CD14-positive monocyte (primary cell): ENCODE measurements around the gene EVA1B. TPM values are rescaled to one million over a fixed set of nuclear protein-coding genes. Genes with fewer than 3 reads are reported as not detected.

Source experiments
- DNase-seq, 3 donors: peaks; one replicate each; pipeline ENCODE4 v3.0.0-alpha.2; 2011 to 2022
- H2AFZ ChIP-seq: 2 replicates; pipeline ENCODE4 v1.6.0; 2012; ENCODE audit warnings: mild to moderate bottlenecking, low read depth, low read length, inconsistent platforms; ENCODE audit not compliant: insufficient read depth, poor library complexity, severe bottlenecking
- H3K27ac ChIP-seq, 2 donors: 1 replicate in 1 of 2; 2 replicates in 1 of 2; pipeline ENCODE4 v1.5.1; 2012 to 2013; ENCODE audit warnings: low read length in 2 of 2, control low read depth in 1 of 2, inconsistent platforms in 1 of 2, low read depth in 1 of 2, mild to moderate bottlenecking in 1 of 2
- H3K27me3 ChIP-seq, 2 donors: one replicate each; pipeline versions ENCODE4 v1.6.0 to v1.6.1; 2011 to 2013; ENCODE audit warnings: low read length in 2 of 2; ENCODE audit not compliant: control insufficient read depth in 2 of 2, insufficient read depth in 2 of 2
- H3K36me3 ChIP-seq, 2 donors: replicated peaks in 1 of 2; 1 replicate in 1 of 2; 2 replicates in 1 of 2; pipeline versions ENCODE4 v1.5.1 to v1.6.1; 2012 to 2013; ENCODE audit warnings: low read length in 2 of 2, control low read depth in 1 of 2, inconsistent platforms in 1 of 2, mild to moderate bottlenecking in 1 of 2; ENCODE audit not compliant: insufficient read depth in 2 of 2, control insufficient read depth in 1 of 2
- H3K4me1 ChIP-seq, 2 donors: 1 replicate in 1 of 2; 2 replicates in 1 of 2; pipeline versions ENCODE4 v1.5.1 to v1.6.1; 2012 to 2013; ENCODE audit warnings: low read length in 2 of 2, control low read depth in 1 of 2, inconsistent platforms in 1 of 2, mild to moderate bottlenecking in 1 of 2, moderate library complexity in 1 of 2; ENCODE audit not compliant: insufficient read depth in 2 of 2, control insufficient read depth in 1 of 2
- H3K4me2 ChIP-seq: replicated peaks from 2 replicates; pipeline ENCODE3; 2012; ENCODE audit warnings: low read length, moderate library complexity, mild to moderate bottlenecking; ENCODE audit not compliant: poor library complexity, severe bottlenecking; ENCODE audit errors: extremely low read depth
- H3K4me3 ChIP-seq, 3 experiments: fragments of 200-600 bp in 1 of 3; sonication (generic) in 1 of 3; replicated peaks in 1 of 3; 1 replicate in 2 of 3; 2 replicates in 1 of 3; pipeline ENCODE4 v1.5.1; 2011 to 2013; ENCODE audit warnings: low read length in 3 of 3, mild to moderate bottlenecking in 3 of 3, control low read depth in 2 of 3, low read depth in 2 of 3, inconsistent platforms in 1 of 3, moderate library complexity in 1 of 3
- H3K79me2 ChIP-seq: 2 replicates; pipeline ENCODE4 v1.6.0; 2012; ENCODE audit warnings: mild to moderate bottlenecking, control low read depth, inconsistent platforms, low read length, moderate library complexity; ENCODE audit not compliant: insufficient read depth
- H3K9ac ChIP-seq: 2 replicates; pipeline ENCODE4 v1.6.0; 2017; ENCODE audit warnings: low read length, mild to moderate bottlenecking; ENCODE audit not compliant: insufficient read depth, poor library complexity, severe bottlenecking
- H3K9me3 ChIP-seq, 2 donors: replicated peaks in 1 of 2; 1 replicate in 1 of 2; 2 replicates in 1 of 2; pipeline versions ENCODE4 v1.5.1 to v1.6.1; 2012 to 2013; ENCODE audit warnings: low read length in 2 of 2, control low read depth in 1 of 2; ENCODE audit not compliant: control insufficient read depth in 1 of 2, insufficient read depth in 1 of 2
- H4K20me1 ChIP-seq: 2 replicates; pipeline ENCODE4 v1.6.0; 2012; ENCODE audit warnings: mild to moderate bottlenecking, low read length, control low read depth, moderate library complexity; ENCODE audit not compliant: insufficient read depth
- H3K27ac Mint-ChIP-seq, 7 donors: one replicate each; pipeline ENCODE4 v1.8.0; 2020; ENCODE audit warnings: mild to moderate bottlenecking in 7 of 7, mixed read lengths in 7 of 7, moderate library complexity in 6 of 7, inconsistent platforms in 2 of 7
- H3K27me3 Mint-ChIP-seq, 3 donors: one replicate each; pipeline ENCODE4 v1.8.0; 2021 to 2022; ENCODE audit warnings: low read depth in 3 of 3, mild to moderate bottlenecking in 3 of 3, mixed read lengths in 3 of 3, moderate library complexity in 3 of 3, inconsistent platforms in 1 of 3
- H3K36me3 Mint-ChIP-seq, 2 donors: one replicate each; pipeline ENCODE4 v1.8.0; 2020; ENCODE audit warnings: mixed read lengths in 2 of 2, inconsistent platforms in 1 of 2, mild to moderate bottlenecking in 1 of 2
- H3K4me1 Mint-ChIP-seq: one replicate; pipeline ENCODE4 v1.8.0; 2020; ENCODE audit warnings: mild to moderate bottlenecking, mixed read lengths
- H3K4me3 Mint-ChIP-seq, 2 donors: one replicate each; pipeline ENCODE4 v1.8.0; 2020; ENCODE audit warnings: mild to moderate bottlenecking in 2 of 2, mixed read lengths in 2 of 2, moderate library complexity in 1 of 2
- H3K9me3 Mint-ChIP-seq, 7 donors: one replicate each; pipeline ENCODE4 v1.8.0; 2020 to 2022; ENCODE audit warnings: mixed read lengths in 7 of 7, mild to moderate bottlenecking in 6 of 7, moderate library complexity in 6 of 7, inconsistent platforms in 2 of 7
- CTCF ChIP-seq: fragments of 200-600 bp; IDR thresholded peaks from one replicate; pipeline ENCODE4 v1.8.0; 2022; ENCODE audit warnings: antibody characterized with exemption, mild to moderate bottlenecking
- WGBS: methylation state at CpG from one replicate; pipeline ENCODE4 v1.1.5; 2013; ENCODE audit warnings: missing lambda C conversion rate; ENCODE audit not compliant: insufficient coverage; 5-methylcytosine and 5-hydroxymethylcytosine counted together
- intact Hi-C, 2 donors: fragments of 100-400 bp; cut with micrococcal nuclease; formaldehyde crosslinking; loops; one replicate each; pipeline versions ENCODE4 v1.15.0 to v1.15.1; 2023
- polyA plus RNA-seq, 3 donors: library from polyadenylated mRNA; depleted of rRNA in 1 of 3; unstranded in 2 of 3; stranded (reverse) in 1 of 3; fragments of 300-500 nt in 2 of 3; fragments of >200 nt in 1 of 3; fragmentation: Illumina TruSeq in 2 of 3; gene quantifications; 1 replicate in 2 of 3; 2 replicates in 1 of 3; pipeline ENCODE4 v1.2.3, GENCODE V29; 2012 to 2021

EVA1B gene
- polyA plus RNA-seq, 3 donors: 13.7 to 19.1 (median 16.6) TPM

DNA sequence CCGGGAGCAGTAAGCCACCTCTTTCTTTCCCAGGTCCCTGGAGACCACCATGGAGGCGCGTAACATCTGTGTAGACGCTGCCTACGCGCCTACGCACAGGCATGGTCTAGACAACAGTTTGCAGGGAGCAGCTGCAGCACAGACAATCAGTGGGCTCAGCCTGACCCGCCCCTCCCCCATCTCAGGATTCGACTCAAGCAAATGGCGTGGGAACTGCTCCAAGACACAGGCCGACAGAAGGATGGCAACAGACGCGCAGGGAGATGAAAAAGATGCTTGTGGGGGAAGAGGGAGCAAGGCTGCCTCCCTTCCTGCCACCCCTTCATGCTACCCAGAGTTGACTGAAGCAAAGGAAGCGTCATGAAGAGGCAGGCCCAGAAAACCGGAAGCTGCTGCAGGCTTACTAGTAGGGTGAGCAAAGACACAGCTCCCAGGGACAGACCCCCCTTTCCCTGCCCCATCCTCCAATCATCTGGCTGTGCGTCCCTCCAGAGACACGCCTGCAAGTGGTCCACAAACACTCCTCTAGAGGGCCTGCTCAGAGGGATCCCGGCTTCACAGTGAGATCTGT is 42.7 kb upstream of the EVA1B start:
- Histone ChIP-seq H3K79me2 (peaks cover 59% of the 10 kb centered on the region), H3K4me3 (peak overlapping the region in 1 of 3 experiments; percentile 51), H3K9me3 (no peaks in the 10 kb centered on the region), H3K4me1 (peaks cover 50 to 54% of the 10 kb centered on the region in 2 donors), H3K9ac (no peak overlapping the region), H3K27ac (peak overlapping the region; percentile 62 to 86), H3K27me3 (no peaks in the 10 kb centered on the region), H3K36me3 (peaks cover 15 to 40% of the 10 kb centered on the region in 2 donors), H4K20me1 (peaks cover 53% of the 10 kb centered on the region), H2AFZ (no peak overlapping the region), H3K4me2 (peak overlapping the region; percentile 41)
- intact Hi-C loops: no loop called here
- Mint-ChIP-seq H3K27me3 (no peaks in the 10 kb centered on the region), H3K4me1 (peaks cover 50% of the 10 kb centered on the region), H3K36me3 (peaks cover 43 to 50% of the 10 kb centered on the region in 2 donors), H3K9me3 (peaks cover 0 to 1% (median 0%) of the 10 kb centered on the region in 7 donors), H3K27ac (peak overlapping the region; percentile 91 to 96 (median 93)), H3K4me3 (peak overlapping the region; percentile 27 to 64)
- 60% methylated on average over 12 of the region's 18 CpGs for WGBS
- no peak for TF ChIP-seq CTCF
- peak; percentile 78 to 83 (median 79) for DNase-seq

- Mint-ChIP-seq H3K4me3 (no peak overlapping the region), H3K27me3 (no peaks in the 10 kb centered on the region), H3K36me3 (peaks cover 48 to 58% of the 10 kb centered on the region in 2 donors), H3K27ac (peak overlapping the region; percentile 91 to 96 (median 93)), H3K9me3 (peaks cover 0 to 1% (median 0%) of the 10 kb centered on the region in 7 donors), H3K4me1 (peaks cover 44% of the 10 kb centered on the region)
- intact Hi-C loops: no loop called here
- Histone ChIP-seq H3K27ac (peak overlapping the region; percentile 62 to 86), H3K79me2 (peaks cover 53% of the 10 kb centered on the region), H3K9me3 (no peaks in the 10 kb centered on the region), H3K4me3 (no peak overlapping the region), H3K9ac (no peak overlapping the region), H2AFZ (no peak overlapping the region), H3K27me3 (no peaks in the 10 kb centered on the region), H3K36me3 (peaks cover 20 to 46% of the 10 kb centered on the region in 2 donors), H4K20me1 (peaks cover 60% of the 10 kb centered on the region), H3K4me2 (peak overlapping the region; percentile 41), H3K4me1 (peaks cover 42 to 46% of the 10 kb centered on the region in 2 donors)
- 0% methylated on average over 1 of the region's 1 CpG for WGBS
- TF ChIP-seq CTCF: no peak
- peak; percentile 21 to 56 (median 43) for DNase-seq
These were observed 41.9 kb upstream of the EVA1B start for GRCh38 chr1:36365381-36365780.
